GM18909 (cell line): ENCODE data around the gene CRABP1.
"Not testable (repeated sequence)": the region's sequence is repeated elsewhere in the genome, so short reads cannot be mapped to it uniquely, and the experiment has no call there.

Source experiments
- ATAC-seq: cut with Tn5 transposase; IDR thresholded peaks from one replicate; pipeline ENCODE4 v1.9.1; 2021; ENCODE audit warnings: mild to moderate bottlenecking; ENCODE audit not compliant: unreplicated experiment, poor library complexity

Gene CRABP1

DNA sequence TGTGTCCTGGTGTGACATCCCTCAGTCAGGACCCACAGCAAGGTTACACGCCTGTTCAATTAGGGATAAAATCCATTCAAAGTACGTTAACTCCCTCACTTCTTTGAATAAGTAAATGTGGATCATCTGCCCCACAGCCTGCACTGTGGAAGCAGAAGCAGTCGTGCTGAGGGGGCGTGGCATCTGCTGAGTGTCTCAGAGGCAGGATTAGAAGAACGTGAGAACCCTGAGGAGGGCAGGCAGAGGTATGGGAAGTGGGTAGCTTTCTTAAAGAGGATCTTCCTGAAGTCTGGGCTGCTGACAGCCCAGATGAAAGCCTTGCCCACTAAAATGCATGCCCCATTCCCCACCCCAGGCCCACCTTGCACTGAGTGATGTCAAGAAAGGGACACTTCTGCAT is 28.5 kb downstream of the CRABP1 start:
- no peak for ATAC-seq

DNA sequence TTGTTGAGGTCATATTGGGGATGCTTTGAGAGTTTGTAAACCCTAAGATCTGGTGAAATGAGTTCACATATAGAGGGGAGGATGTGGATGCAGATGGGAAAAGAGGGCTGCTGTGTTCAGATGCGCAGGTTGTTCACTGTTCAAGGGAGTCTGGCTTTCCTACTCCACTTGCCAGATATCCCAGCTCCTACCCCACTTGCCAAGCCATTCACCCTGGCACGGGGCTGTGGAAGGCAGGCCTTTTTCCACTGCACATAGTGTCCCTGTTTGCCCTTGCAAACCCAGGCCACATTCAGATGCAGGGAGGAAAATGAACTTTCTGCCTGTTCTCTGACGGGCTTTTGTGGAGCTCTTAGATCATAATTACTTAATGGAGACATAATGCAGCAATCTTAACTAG is 29.0 kb downstream of the CRABP1 start:
- ATAC-seq = no peak

DNA sequence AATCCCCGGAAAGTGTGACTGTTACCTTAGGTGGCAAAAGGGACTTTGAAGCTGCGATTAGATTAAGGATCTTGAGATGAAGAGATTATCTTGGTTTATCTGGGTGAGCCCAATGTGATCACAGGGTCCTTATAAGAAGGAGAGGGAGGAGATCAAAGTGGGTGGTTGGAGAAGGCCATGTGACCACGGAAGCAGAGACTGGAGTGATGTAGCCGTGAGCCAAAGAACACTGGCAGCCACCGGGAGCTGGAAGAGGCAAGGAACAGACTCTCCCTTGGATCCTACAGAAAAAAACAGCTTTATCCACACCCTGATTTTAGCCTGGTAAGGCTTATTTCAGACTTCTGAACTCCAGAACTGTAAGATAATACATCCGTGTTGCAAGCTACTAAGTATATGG is 29.9 kb downstream of the CRABP1 start:
- no peak for ATAC-seq

DNA sequence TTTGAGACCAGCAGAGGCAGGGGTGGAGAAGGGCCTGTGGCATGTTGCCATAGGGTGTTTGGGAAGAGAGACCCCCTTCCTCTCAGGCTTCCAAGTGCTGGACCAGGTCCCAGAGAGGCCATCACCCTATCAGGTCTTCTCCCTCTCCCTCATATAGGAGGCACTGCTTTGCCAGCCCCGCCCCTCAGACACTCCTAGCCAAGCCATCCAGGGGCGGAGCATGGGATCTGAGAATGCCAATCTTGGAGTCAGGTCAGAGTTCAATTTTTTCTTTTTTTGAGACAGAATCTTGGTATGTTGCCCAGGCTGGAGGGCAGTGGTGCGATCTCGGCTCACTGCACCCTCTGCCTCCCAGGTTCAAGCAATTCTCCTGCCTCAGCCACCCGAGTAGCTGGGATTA is 32.7 kb downstream of the CRABP1 start:
- ATAC-seq = no peak

DNA sequence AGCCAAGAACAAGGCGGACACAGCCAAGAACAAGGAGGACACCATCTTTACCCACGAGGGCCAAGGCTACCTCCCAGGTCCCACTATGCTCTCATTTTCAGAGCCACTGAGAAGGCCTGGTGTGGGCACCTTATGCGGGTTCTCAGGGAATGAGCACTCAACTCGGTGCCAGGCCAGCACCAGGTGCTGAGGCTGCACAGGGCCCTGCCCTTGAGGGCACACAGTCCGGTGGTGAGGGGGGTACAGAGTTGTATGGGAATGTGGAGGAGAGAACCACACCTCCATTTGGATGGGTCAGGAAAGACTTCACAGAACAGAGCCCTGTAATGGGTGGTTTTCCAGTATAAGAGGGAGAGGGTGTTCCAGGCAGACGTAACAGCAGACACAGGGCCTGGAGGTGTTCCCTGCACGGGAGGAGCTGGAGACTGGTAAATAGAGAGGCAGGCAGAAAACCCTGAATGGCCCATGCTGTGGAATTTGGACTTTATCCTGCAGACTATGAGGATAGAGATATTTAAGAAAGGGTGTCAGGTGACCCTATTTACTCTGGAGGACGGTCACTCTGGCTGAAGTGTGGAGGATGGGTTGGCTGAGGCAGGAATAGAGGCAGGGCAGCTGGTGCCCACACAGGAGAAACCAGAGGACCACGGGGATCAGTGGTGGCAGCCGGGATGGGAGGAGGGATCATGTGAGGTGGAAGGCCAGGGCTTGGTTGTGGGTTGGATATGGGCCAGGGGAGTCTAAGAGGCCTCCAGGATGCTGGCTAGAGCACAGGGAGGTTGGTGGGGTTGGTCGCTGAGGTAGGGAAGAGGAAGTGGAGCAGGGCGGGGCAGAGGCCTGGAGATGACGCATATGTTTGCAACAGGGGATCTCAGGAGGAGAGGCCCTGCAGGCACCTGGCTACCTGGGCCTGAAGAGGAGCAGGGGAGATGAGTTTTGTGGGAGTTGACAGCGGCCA is 34.6 kb downstream of the CRABP1 start:
- ATAC-seq = no peak

DNA sequence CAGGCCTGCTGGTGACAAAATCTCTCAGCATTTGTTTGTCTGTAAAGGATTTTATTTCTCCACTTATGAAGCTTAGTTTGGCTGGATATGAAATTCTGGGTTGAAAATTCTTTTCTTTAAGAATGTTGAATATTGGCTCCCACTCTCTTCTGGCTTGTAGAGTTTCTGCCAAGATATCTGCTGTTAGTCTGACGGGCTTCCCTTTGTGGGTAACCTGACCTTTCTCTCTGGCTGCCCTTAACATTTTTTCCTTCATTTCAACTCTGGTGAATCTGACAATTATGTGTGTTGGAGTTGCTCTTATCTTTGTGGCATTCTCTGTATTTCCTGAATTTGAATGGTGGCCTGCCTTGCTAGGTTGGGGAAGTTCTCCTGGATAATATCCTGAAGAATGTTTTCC is 40.0 kb downstream of the CRABP1 start:
- ATAC-seq = not testable (repeated sequence)

DNA sequence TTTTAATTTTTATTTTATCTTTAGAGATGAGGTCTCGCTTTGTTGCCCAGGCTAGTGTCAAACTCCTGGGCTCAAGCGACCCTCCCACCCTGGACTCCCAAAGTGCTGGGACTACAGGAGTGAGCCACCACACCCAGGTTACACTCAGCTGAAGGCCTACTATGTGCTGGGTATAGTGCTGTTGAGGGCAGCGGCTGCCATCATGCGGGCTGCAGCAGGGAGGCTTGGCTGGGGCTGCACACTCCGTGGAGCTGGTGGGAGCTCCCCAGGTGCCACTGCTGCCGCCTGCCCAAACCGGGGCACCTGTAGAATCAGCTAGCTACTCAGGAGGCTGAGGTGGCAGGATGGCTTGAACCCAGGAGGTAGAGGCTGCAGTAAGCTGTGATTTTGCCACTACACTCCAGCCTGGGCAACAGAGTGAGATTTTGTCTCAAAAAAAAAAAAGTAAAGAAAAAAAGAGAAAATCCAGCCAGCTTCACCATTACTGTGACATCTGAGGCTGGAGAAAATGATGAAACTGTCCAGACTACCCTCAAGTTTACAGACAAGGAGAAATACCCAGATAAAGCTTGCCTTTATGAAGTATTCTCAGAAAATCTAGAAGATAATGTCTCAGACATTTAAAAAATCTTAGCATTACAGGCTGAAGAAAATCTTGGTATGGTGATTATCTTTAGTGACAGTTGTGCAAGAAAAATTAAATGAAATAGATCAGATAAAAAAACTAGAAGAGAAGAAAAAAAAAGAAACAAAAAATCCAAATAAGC is 42.1 kb downstream of the CRABP1 start:
- no peak for ATAC-seq

DNA sequence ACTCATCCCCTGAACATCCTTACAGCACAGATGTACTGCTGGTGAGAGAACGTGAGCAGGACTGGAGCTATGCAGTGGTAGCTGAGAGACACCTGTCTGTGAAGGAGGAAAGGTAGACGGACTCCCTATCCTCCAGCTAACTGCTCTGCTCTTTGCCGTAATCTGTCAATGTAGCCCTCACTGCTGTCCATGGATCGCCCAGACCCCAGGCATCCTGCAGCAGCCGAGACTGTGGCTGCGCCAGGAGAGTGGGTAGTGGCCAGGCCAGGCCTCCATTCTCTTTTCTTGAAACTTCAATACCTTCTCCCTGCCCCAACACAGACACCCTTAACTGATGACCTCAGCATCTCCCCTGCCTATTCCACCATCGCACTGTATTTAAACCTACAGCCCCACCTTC is 44.5 kb downstream of the CRABP1 start:
- no peak for ATAC-seq

DNA sequence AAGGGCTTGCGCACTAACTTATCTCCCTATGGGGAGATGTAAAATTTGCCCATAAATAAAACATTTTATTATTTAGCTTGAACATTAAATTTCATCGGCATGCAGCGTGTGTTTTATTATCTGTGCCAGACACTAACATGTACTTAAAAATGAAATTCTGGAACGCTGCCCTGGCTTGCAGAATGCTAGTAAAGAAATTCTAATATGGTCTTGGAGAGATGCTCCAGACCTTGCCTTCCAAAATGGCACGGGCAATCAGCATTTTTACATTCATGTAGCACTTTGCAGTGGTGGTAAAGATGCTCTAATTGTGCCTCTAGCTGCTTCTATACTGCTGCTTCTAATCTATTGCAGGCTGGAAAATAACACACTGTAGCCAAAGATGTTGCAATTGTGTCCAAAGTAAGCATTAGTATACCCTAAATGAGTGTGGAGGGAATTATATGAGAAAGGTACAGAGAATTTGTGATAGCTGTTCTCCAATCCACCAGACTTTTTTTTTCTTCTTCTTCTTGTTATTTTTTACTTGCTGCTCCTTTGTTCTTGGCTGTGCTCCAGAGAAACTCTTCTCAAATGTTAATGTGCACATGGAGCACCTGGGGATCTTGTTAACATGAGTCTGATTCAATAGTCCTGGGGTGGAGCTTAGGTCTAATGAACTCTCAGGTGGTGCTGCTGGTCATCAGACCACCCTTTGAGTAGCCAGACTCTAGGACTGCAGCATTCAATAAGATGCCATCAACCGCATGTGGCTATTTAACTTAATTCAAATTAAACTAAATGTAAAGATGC is 47.3 kb downstream of the CRABP1 start:
- no peak for ATAC-seq

DNA sequence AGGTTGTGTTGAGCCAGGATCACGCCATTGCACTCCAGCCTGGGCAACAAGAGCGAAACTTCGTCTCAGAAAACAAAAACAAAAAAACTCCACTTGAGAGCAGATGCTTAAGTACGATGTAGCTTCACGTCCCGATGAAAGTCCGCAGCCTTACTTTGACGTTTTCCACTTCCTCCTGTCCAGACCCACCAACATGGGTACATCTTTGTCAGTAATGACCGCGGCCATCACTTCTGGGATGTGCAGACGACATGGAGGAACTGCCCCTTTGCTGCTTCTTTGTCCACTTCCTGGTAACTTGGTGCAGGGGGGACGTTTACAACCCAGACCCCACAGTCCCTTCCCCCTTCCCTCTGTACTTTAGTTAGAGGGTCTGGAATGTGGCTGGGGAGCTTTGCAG is 48.7 kb downstream of the CRABP1 start:
- no peak for ATAC-seq

DNA sequence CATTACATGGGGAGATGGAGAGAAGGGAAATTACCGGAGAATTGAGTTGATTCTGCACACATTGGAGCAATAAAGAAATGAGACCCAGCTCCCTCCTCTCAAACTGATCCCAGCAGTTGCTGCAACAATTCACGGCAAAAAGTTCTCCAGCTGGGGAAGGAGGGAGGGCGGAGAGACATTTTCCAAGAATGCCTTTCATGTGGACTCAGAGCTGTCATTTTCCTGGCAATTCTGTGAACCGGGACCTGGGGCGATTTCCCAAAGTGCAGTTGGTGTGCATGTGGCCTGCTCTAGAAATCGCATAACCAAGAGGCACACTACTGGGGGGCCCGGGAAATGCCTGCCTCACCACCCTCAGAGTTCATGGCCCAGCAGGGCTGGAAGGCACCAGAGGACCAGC is 49.2 kb downstream of the CRABP1 start:
- no peak for ATAC-seq

DNA sequence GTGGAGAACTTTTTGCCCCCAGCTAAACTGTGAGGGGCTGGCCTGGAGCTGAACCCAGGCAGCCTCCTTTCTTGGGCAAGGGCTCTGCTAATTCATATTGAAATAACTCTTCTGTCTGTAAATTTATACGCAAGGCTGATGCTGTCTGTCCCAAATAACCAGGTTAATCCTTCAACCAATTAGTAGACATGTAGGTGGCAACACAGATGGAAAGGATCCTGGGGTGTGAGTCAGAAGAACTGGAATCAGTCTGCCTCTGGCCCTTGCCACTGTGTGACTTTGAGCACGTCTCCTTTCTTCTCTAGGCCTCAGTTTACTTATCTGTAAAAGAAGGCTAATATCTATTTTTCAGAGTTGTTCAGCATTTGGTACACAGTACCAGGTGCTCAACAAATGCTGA is 49.6 kb downstream of the CRABP1 start:
- no peak for ATAC-seq

DNA sequence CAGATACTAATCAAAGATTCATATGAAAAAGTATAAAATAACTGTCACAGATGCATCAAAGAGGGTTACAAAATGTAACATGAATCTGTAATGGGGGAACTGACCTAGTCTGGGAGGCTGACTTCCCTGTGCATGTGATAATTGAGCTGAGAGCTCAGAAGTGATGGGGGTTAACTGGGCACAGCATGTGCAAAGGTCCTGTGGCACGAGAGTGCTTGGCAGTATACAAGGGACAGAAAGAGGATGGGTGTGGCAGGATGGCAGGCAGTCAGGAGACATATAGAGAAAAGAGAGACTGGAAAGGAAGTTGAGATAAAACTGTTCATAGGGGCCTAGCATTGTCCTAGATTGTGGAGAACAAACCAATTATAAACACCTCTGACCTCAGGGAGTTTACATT is 50.1 kb downstream of the CRABP1 start:
- ATAC-seq = no peak

DNA sequence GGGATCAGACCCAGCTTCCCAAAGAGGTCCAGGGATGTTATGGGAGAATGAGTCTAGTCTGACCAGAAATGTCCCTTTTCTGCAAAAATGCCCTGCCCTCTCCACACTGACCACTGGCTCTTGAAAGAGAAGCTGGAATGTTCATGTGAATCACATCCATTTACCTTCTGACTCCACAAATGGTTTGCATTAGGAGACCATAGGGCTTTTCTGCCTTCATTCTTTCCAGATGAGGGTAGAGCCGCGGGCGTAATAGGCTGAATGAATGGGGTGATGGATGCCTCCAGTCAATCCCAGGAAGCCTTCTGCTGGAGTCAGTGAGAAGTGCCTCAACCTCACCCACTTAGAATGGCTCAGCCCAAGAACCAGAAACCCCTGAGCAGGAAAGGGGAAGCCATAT is 50.7 kb downstream of the CRABP1 start:
- ATAC-seq = no peak

DNA sequence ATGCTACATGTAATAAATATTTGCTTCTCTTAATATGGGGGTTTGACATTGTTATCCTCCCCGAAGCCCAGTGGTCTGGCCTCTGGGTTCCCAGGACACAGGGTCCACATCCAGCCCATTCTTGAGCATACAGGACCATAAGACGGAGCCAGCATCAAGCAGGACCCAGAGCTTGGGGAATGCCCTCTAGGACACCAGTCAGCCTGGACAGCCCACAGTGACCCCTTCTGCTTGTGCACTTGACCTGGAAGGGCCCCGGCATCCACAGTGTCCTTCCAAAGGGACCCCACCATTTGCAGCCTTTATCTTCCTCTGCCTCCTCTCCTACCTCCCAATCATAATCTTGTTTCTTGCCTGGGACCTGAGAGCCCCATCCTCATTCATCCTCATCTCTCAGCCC is 51.6 kb downstream of the CRABP1 start:
- ATAC-seq = no peak

DNA sequence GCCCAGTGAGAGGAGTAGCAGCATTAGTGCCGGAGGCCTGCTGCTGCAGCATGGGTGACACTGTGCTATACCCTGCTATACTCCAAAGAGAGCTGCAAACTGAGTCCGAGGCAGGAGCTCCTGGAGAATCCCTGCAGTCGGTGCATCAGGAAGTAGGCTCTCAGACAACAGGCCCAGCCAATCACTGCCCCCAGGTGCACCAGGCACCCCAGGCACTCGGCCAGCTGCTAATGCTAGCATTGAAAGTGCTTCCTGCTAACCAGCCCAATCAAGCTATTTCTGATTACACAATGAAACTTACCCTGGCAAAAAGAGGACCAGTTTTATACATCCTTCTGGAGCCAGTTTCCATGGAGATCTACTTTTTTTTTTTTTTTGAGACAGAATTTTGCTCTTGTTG is 52.3 kb downstream of the CRABP1 start:
- ATAC-seq = no peak

DNA sequence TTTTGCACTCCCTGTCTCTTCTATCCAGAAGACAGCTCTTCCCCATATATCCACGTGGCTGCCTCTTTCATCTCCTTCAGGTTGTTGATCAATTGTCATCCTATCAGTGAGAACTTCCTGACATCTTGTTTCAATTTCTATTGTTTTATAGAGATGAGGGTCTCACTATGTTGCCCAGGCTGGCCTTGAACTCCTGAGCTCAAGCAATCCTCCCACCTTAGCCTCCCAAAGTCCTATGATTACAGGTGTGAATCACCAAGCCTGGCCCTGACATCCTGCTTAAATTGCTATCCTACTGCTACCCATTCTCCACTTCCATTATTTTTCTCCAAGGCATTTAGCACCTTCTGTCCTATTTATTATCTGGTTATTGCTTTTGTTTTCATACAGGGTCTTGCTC is 53.0 kb downstream of the CRABP1 start:
- no peak for ATAC-seq

DNA sequence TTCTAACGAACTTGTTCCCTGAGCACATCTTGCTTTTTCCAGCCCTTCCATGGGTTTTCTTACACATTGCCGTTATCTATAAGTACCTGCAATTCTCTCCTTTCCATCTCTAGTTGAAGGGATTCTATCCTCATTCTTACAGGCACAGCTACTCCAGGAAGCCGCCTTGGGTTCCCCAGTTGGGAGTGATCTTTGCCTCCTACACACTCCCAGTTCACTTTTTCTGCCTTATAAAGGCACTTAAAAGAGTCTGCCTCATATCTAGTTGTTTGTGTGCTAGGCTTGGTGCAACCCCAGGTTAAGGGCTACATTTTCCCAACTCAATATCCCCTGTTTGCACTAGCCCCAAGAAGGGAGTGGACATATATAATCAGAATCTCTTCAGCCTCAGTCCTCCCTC is 53.9 kb downstream of the CRABP1 start:
- ATAC-seq = no peak

DNA sequence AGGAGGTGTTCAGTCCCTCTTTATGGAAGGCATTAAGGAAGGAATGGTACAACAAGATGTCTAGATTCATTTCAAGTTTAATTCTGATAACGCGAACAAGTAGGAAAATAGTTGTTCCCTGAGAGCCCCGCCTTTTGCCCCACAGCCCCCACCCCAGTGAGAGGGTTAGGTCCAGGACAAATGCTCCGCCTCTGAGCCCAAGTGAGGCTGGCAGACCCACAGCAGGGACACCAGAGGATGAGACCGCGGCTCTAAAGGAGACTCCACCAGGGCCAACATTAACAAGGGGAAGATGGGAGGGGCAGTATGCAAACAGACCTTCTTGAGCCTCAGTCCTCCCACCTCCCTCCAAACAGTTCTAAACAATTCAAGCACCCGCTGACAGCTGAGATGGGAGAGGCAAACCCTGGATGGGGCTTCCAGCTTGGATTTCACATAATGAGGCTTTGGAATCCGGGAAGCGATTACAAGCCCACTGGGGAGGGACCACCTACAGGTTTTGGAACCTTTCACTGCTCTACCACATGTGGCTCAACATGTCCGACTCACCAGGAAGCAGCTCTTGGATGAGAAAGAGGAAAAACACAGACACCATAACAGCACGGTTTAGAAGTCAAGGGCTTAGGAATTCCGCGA is 54.9 kb downstream of the CRABP1 start:
- ATAC-seq = no peak

DNA sequence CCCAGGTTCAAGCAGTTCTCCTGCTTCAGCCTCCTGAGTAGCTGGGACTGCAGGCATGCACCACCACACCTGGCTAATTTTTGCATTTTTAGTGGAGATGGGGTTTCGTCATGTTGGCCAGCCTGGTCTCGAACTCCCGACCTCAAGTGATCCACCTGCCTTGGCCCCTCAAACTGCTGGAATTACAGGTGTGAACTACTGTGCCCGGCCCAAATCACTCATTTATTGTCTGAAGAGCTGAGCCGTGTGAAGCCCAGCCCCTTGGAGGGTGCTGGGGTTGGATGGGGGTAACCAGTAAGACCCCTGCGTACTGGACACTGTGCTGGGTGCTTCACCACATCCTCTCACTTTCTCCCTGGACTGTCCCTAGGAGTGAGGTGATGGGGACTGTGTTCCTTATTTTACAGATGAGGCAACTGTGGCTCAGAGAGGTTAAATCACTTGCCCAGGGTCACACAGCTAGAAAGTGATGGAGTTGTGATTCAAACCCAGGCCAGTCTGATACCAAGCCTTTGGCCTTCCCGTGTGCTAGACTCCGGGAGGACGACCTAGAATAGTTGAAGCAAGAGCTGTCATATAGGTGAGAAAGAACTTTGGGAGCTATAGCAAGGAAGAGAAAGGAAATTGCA is 56.1 kb downstream of the CRABP1 start:
- ATAC-seq = no peak
